K562 (cell line): ENCODE results near the gene CEMIP. TPM values are rescaled to one million over a fixed set of nuclear protein-coding genes. Genes with fewer than 3 reads are reported as not detected.

Source experiments
- ATAC-seq: fragments of 200-7000 bp; cut with Tn5 transposase; 3 replicates; pipeline ENCODE4 v1.9.1; 2020; ENCODE audit warnings: moderate library complexity
- BruUV-seq: library from RNA; stranded (reverse); fragments of 400-500 nt; replicated peaks from 2 replicates; lab custom pipeline; 2021; lab: Mats Ljungman, UMichigan
- CTCF ChIA-PET: fragments of 300-600 bp; formaldehyde crosslinking; extraction: SDS; loops from one replicate; lab custom pipeline; 2021; ENCODE audit warnings: low intra/inter-chr PET ratio; lab: Yijun Ruan, JAX
- POLR2A ChIA-PET: fragments of 300-600, 350-650 bp; sonication (Branson Sonifier 250); formaldehyde crosslinking; extraction: SDS; loops from one replicate; lab custom pipeline; 2021; ENCODE audit warnings: antibody characterized with exemption, inconsistent platforms; lab: Yijun Ruan, JAX
- DNase-seq, 4 experiments: peaks; one replicate each; pipeline versions ENCODE4 v3.0.0 to v3.0.0-alpha.2; 2011 to 2018; ENCODE audit warnings: low spot score in 3 of 4, mixed read lengths in 3 of 4; ENCODE audit errors: extremely low read depth in 1 of 4
- FAIRE-seq: peaks from 2 replicates; lab custom pipeline; 2011; peaks lifted over from hg19 to GRCh38; lab: Jason Lieb, UNC
- H2AFZ ChIP-seq: 2 replicates; pipeline ENCODE4 v1.6.0; 2011; ENCODE audit warnings: low read depth, low read length, control low read depth, inconsistent platforms
- H3K27ac ChIP-seq: fragments of 200-600 bp; 3 replicates; pipeline ENCODE4 v1.8.0; 2011; ENCODE audit warnings: low read depth, mild to moderate bottlenecking, control low read depth, inconsistent platforms, low read length, moderate library complexity, mixed read lengths; ENCODE audit errors: extremely low read depth
- H3K27me3 ChIP-seq, 2 experiments: fragments of 300-600 bp in 1 of 2; 2 replicates in 1 of 2; 3 replicates in 1 of 2; pipeline versions ENCODE4 v1.6.0 to v1.8.0; 2011; ENCODE audit warnings: inconsistent platforms in 2 of 2, low read length in 2 of 2, mild to moderate bottlenecking in 1 of 2, mixed read lengths in 1 of 2, moderate library complexity in 1 of 2; ENCODE audit not compliant: control insufficient read depth in 2 of 2, insufficient read depth in 2 of 2
- H3K36me3 ChIP-seq: fragments of 300-600 bp; 3 replicates; pipeline ENCODE4 v1.8.0; 2011; ENCODE audit warnings: mild to moderate bottlenecking, low read length, inconsistent platforms; ENCODE audit not compliant: control insufficient read depth, insufficient read depth
- H3K4me1 ChIP-seq, 2 experiments: fragments of 200-600 bp in 1 of 2; replicated peaks in 1 of 2; 2 replicates in 1 of 2; 3 replicates in 1 of 2; pipeline versions ENCODE4 v1.5.1 to v1.8.0; 2011; ENCODE audit warnings: inconsistent platforms in 2 of 2, low read length in 2 of 2, mild to moderate bottlenecking in 1 of 2, mixed read lengths in 1 of 2, moderate library complexity in 1 of 2; ENCODE audit not compliant: control insufficient read depth in 2 of 2, insufficient read depth in 2 of 2
- H3K4me2 ChIP-seq: 2 replicates; pipeline ENCODE4 v1.6.1; 2011; ENCODE audit warnings: low read length, control low read depth, inconsistent platforms, mixed read lengths; ENCODE audit not compliant: insufficient read depth
- H3K4me3 ChIP-seq: fragments of 200-600 bp; sonication (generic), shearing (Covaris generic); 2 replicates; pipeline ENCODE4 v1.5.1; 2016; ENCODE audit warnings: control low read depth, inconsistent platforms
- H3K79me2 ChIP-seq: fragments of 200-600 bp; 3 replicates; pipeline ENCODE4 v1.8.0; 2011; ENCODE audit warnings: low read length, inconsistent platforms; ENCODE audit not compliant: control insufficient read depth, insufficient read depth
- H3K9ac ChIP-seq, 2 experiments: 2 replicates each; pipeline versions ENCODE4 v1.6.0 to v1.6.1; 2011; ENCODE audit warnings: low read depth in 2 of 2, low read length in 2 of 2, control low read depth in 1 of 2, inconsistent platforms in 1 of 2, mild to moderate bottlenecking in 1 of 2, mixed read lengths in 1 of 2; ENCODE audit not compliant: insufficient read depth in 1 of 2
- H3K9me1 ChIP-seq: one replicate; pipeline ENCODE4 v1.6.0; 2011; ENCODE audit warnings: inconsistent platforms, mild to moderate bottlenecking, low read length, moderate library complexity; ENCODE audit not compliant: control insufficient read depth, insufficient read depth
- H3K9me3 ChIP-seq: replicated peaks from 2 replicates; pipeline ENCODE4 v1.5.1; 2011; ENCODE audit warnings: low read depth, low read length, inconsistent platforms; ENCODE audit not compliant: control insufficient read depth, insufficient read depth
- H4K20me1 ChIP-seq: replicated peaks from 2 replicates; pipeline ENCODE4 v1.6.1; 2011; ENCODE audit warnings: low read length, inconsistent platforms, mixed read lengths; ENCODE audit not compliant: control insufficient read depth, insufficient read depth
- GATAD2B ChIP-seq: fragments of 450-650 bp; IDR thresholded peaks from 2 replicates; pipeline ENCODE4 v1.6.1; 2017; ENCODE audit warnings: mild to moderate bottlenecking, borderline replicate concordance
- KAT8 ChIP-seq: fragments of 450-650 bp; IDR thresholded peaks from 2 replicates; pipeline ENCODE4 v1.6.1; 2016; ENCODE audit warnings: low read depth, mild to moderate bottlenecking
- KHSRP ChIP-seq: fragments of 450-650 bp; IDR thresholded peaks from 2 replicates; pipeline ENCODE4 v1.6.1; 2017
- MECOM ChIP-seq: fragments of 250-450 bp; sonication (Bioruptor Pico); IDR thresholded peaks from 2 replicates; pipeline ENCODE4 v1.8.0; 2022; ENCODE audit warnings: inconsistent platforms
- MTA2 ChIP-seq: fragments of 450-650 bp; IDR thresholded peaks from 2 replicates; pipeline ENCODE4 v1.6.1; 2016; ENCODE audit warnings: low read depth
- MTF1 ChIP-seq: fragments of 250-450 bp; sonication (Bioruptor Pico); IDR thresholded peaks from 2 replicates; pipeline ENCODE4 v1.9.0; 2021; ENCODE audit warnings: moderate library complexity, mild to moderate bottlenecking, inconsistent platforms, borderline replicate concordance
- PURB ChIP-seq: sonication (generic); formaldehyde crosslinking; IDR thresholded peaks from 2 replicates; pipeline ENCODE4 v1.9.0; 2021; ENCODE audit warnings: low read depth, mild to moderate bottlenecking, missing genetic modification reagents
- TEAD1 ChIP-seq, 2 experiments: fragments of 450-650 bp in 1 of 2; sonication (generic) in 1 of 2; formaldehyde crosslinking; IDR thresholded peaks; 2 replicates each; pipeline versions ENCODE4 v1.4.0 to v1.8.0; 2020 to 2022; ENCODE audit warnings: mild to moderate bottlenecking in 2 of 2, missing genetic modification reagents in 1 of 2
- ZMIZ1 ChIP-seq, 2 experiments: fragments of 150-350 bp in 1 of 2; IDR thresholded peaks; 2 replicates each; pipeline ENCODE4 v1.6.1; 2012 to 2016; ENCODE audit warnings: low read depth in 2 of 2, low read length in 2 of 2, mild to moderate bottlenecking in 1 of 2, moderate library complexity in 1 of 2
- ZNF12 ChIP-seq: sonication (generic); formaldehyde crosslinking; IDR thresholded peaks from 2 replicates; pipeline ENCODE4 v1.4.0; 2020; ENCODE audit warnings: mild to moderate bottlenecking, missing genetic modification reagents
- ZNF174 ChIP-seq: fragments of 250-450 bp; sonication (Bioruptor Pico); IDR thresholded peaks from 2 replicates; pipeline ENCODE4 v1.4.0; 2020; ENCODE audit warnings: mild to moderate bottlenecking
- WGBS: fragments of 100-300 bp; shearing (Covaris generic); methylation state at CpG from one replicate; pipeline ENCODE4 v1.1.6; 2016; ENCODE audit warnings: low coverage, mixed read lengths; ENCODE audit not compliant: insufficient coverage; ENCODE audit errors: missing lambda C conversion rate; 5-methylcytosine and 5-hydroxymethylcytosine counted together
- in situ Hi-C: fragments of 300-500 bp; cut with MboI; formaldehyde crosslinking; loops from 4 replicates; pipeline ENCODE4 v1.15.0; 2018; ENCODE audit warnings: inconsistent platforms, mixed read lengths
- intact Hi-C: fragments of 100-400 bp; cut with micrococcal nuclease; formaldehyde crosslinking; loops from 2 replicates; pipeline ENCODE4 v1.14.2; 2022
- polyA plus RNA-seq, 8 experiments: library from polyadenylated mRNA; depleted of rRNA in 4 of 8; stranded (reverse) in 5 of 8; unstranded in 3 of 8; fragments of >200 nt; fragmentation: Nextera tagmentation in 2 of 8; fragmentation: Illumina TruSeq in 1 of 8; extraction: Ambion mirVana in 2 of 8; extraction: Trizol in 1 of 8; gene quantifications; 2 replicates each; pipeline versions ENCODE4 v1.2.1 to v1.2.3, GENCODE V29; 2011 to 2014; ENCODE audit warnings: inconsistent platforms in 1 of 8, missing spikeins in 1 of 8
- total RNA-seq, 7 experiments: library from RNA; depleted of rRNA in 6 of 7; stranded (reverse); fragments of >200 nt in 6 of 7; fragmentation: Illumina TruSeq in 2 of 7; extraction: Trizol in 2 of 7; gene quantifications; 2 replicates each; pipeline versions ENCODE4 v1.2.1 to v1.2.3, GENCODE V29; 2011 to 2021; ENCODE audit warnings: low replicate concordance in 1 of 7

CEMIP gene
- total and polyA plus RNA-seq, 9 of the 15 experiments (the other 6 are each of a cell fraction or from before 2014, with no cell fraction given), result 0.33 TPM; not detected in 8

GRCh38 chr15:80856809-80857377 is 77.7 kb downstream of the CEMIP start:
- Histone ChIP-seq H3K27ac (no peak overlapping the region), H3K27me3 (peaks cover 7 to 45% of the 10 kb centered on the region in 2 experiments; a peak in 4 of 5 replicates), H3K9me1 (peaks cover 3% of the 10 kb centered on the region), H3K4me2 (no peak overlapping the region), H3K79me2 (no peaks in the 10 kb centered on the region), H3K36me3 (no peaks in the 10 kb centered on the region), H3K9ac (no peak overlapping the region), H3K4me3 (no peak overlapping the region), H3K4me1 (no peaks in the 10 kb centered on the region), H4K20me1 (0 out of 2 replicates have a peak, but pooled peaks cover under 1% of the 10 kb centered on the region), H2AFZ (no peak overlapping the region), H3K9me3 (no peaks in the 10 kb centered on the region)
- CTCF ChIA-PET, result no interaction called here
- TF ChIP-seq MTA2 (no peak), GATAD2B (no peak), MECOM (CRISPR knock-in tag) (no peak), KAT8 (no peak), PURB (CRISPR knock-in tag) (no peak)
- in situ Hi-C loops (no loop called here), intact Hi-C loops (no loop called here)
- WGBS, result 0% methylated on average over 8 of the region's 8 CpGs
- no TSS peak for BruUV-seq
- DNase-seq (no peak), ATAC-seq (no peak), FAIRE-seq (no peak)
- POLR2A ChIA-PET, result interaction anchor here (0.5 kb wide), 1 partner anchor 91 kb away, joined by 3 read pairs; no protein-coding TSS in a partner anchor

GRCh38 chr15:80861731-80862170 is 82.6 kb downstream of the CEMIP start:
- H3K9me1 ChIP-seq, result peaks cover 3% of the 10 kb centered on the region
- no peaks in the 10 kb centered on the region for H3K9me3 ChIP-seq
- no peaks in the 10 kb centered on the region for H3K79me2 ChIP-seq
- no peak for ATAC-seq
- H3K36me3 ChIP-seq, result no peaks in the 10 kb centered on the region
- H3K4me3 ChIP-seq, result no peak overlapping the region
- WGBS, result 0% methylated on average over 5 of the region's 5 CpGs
- no peak overlapping the region for H3K9ac ChIP-seq
- DNase-seq, result no peak
- peaks cover 11 to 52% of the 10 kb centered on the region in 2 experiments for H3K27me3 ChIP-seq
- no peak for FAIRE-seq
- H3K27ac ChIP-seq, result no peak overlapping the region
- no peak overlapping the region for H2AFZ ChIP-seq
- no TSS peak for BruUV-seq
- no peak overlapping the region for H3K4me2 ChIP-seq
- intact Hi-C loops, result no loop called here
- no peaks in the 10 kb centered on the region for H3K4me1 ChIP-seq
- 0 out of 2 replicates have a peak, but pooled peaks cover 2% of the 10 kb centered on the region for H4K20me1 ChIP-seq
- CTCF ChIA-PET, result no interaction called here
- in situ Hi-C loops, result no loop called here
- POLR2A ChIA-PET, result interaction anchor here (1.3 to 1.5 kb wide), 2 partner anchors 9 to 11 kb away, joined by 3 to 5 read pairs; no protein-coding TSS in a partner anchor
- TF ChIP-seq ZMIZ1 (IDR thresholded peaks at IDR 0.05; ENCODE audit: low read depth in 2 of 2, low read length in 2 of 2), result no peak
- no peak for TF ChIP-seq TEAD1 (CRISPR knock-in tag; IDR thresholded peaks at IDR 0.05)
- TF ChIP-seq MTF1 (CRISPR knock-in tag), result no peak
- TF ChIP-seq ZNF12, result no peak
- no peak for TF ChIP-seq ZNF174 (CRISPR knock-in tag)
- no peak for TF ChIP-seq KHSRP
